K562 (cell line): ENCODE results near the gene SGSH. TPM values are rescaled to one million over a fixed set of nuclear protein-coding genes. Genes with fewer than 3 reads are reported as not detected.

Experiments used
- ATAC-seq: fragments of 200-7000 bp; cut with Tn5 transposase; 3 replicates; pipeline ENCODE4 v1.9.1; 2020; ENCODE audit warnings: moderate library complexity
- BruUV-seq: library from RNA; stranded (reverse); fragments of 400-500 nt; replicated peaks from 2 replicates; lab custom pipeline; 2021; lab: Mats Ljungman, UMichigan
- CTCF ChIA-PET: fragments of 300-600 bp; formaldehyde crosslinking; extraction: SDS; loops from one replicate; lab custom pipeline; 2021; ENCODE audit warnings: low intra/inter-chr PET ratio; lab: Yijun Ruan, JAX
- POLR2A ChIA-PET: fragments of 300-600, 350-650 bp; sonication (Branson Sonifier 250); formaldehyde crosslinking; extraction: SDS; loops from one replicate; lab custom pipeline; 2021; ENCODE audit warnings: antibody characterized with exemption, inconsistent platforms; lab: Yijun Ruan, JAX
- DNase-seq, 4 experiments: peaks; one replicate each; pipeline versions ENCODE4 v3.0.0 to v3.0.0-alpha.2; 2011 to 2018; ENCODE audit warnings: low spot score in 3 of 4, mixed read lengths in 3 of 4; ENCODE audit errors: extremely low read depth in 1 of 4
- FAIRE-seq: peaks from 2 replicates; lab custom pipeline; 2011; peaks lifted over from hg19 to GRCh38; lab: Jason Lieb, UNC
- H2AFZ ChIP-seq: 2 replicates; pipeline ENCODE4 v1.6.0; 2011; ENCODE audit warnings: low read depth, low read length, control low read depth, inconsistent platforms
- H3K27ac ChIP-seq: fragments of 200-600 bp; 3 replicates; pipeline ENCODE4 v1.8.0; 2011; ENCODE audit warnings: low read depth, mild to moderate bottlenecking, control low read depth, inconsistent platforms, low read length, moderate library complexity, mixed read lengths; ENCODE audit errors: extremely low read depth
- H3K27me3 ChIP-seq, 2 experiments: fragments of 300-600 bp in 1 of 2; 2 replicates in 1 of 2; 3 replicates in 1 of 2; pipeline versions ENCODE4 v1.6.0 to v1.8.0; 2011; ENCODE audit warnings: inconsistent platforms in 2 of 2, low read length in 2 of 2, mild to moderate bottlenecking in 1 of 2, mixed read lengths in 1 of 2, moderate library complexity in 1 of 2; ENCODE audit not compliant: control insufficient read depth in 2 of 2, insufficient read depth in 2 of 2
- H3K36me3 ChIP-seq: fragments of 300-600 bp; 3 replicates; pipeline ENCODE4 v1.8.0; 2011; ENCODE audit warnings: mild to moderate bottlenecking, low read length, inconsistent platforms; ENCODE audit not compliant: control insufficient read depth, insufficient read depth
- H3K4me1 ChIP-seq, 2 experiments: fragments of 200-600 bp in 1 of 2; replicated peaks in 1 of 2; 2 replicates in 1 of 2; 3 replicates in 1 of 2; pipeline versions ENCODE4 v1.5.1 to v1.8.0; 2011; ENCODE audit warnings: inconsistent platforms in 2 of 2, low read length in 2 of 2, mild to moderate bottlenecking in 1 of 2, mixed read lengths in 1 of 2, moderate library complexity in 1 of 2; ENCODE audit not compliant: control insufficient read depth in 2 of 2, insufficient read depth in 2 of 2
- H3K4me2 ChIP-seq: 2 replicates; pipeline ENCODE4 v1.6.1; 2011; ENCODE audit warnings: low read length, control low read depth, inconsistent platforms, mixed read lengths; ENCODE audit not compliant: insufficient read depth
- H3K4me3 ChIP-seq: fragments of 200-600 bp; sonication (generic), shearing (Covaris generic); 2 replicates; pipeline ENCODE4 v1.5.1; 2016; ENCODE audit warnings: control low read depth, inconsistent platforms
- H3K79me2 ChIP-seq: fragments of 200-600 bp; 3 replicates; pipeline ENCODE4 v1.8.0; 2011; ENCODE audit warnings: low read length, inconsistent platforms; ENCODE audit not compliant: control insufficient read depth, insufficient read depth
- H3K9ac ChIP-seq, 2 experiments: 2 replicates each; pipeline versions ENCODE4 v1.6.0 to v1.6.1; 2011; ENCODE audit warnings: low read depth in 2 of 2, low read length in 2 of 2, control low read depth in 1 of 2, inconsistent platforms in 1 of 2, mild to moderate bottlenecking in 1 of 2, mixed read lengths in 1 of 2; ENCODE audit not compliant: insufficient read depth in 1 of 2
- H3K9me1 ChIP-seq: one replicate; pipeline ENCODE4 v1.6.0; 2011; ENCODE audit warnings: inconsistent platforms, mild to moderate bottlenecking, low read length, moderate library complexity; ENCODE audit not compliant: control insufficient read depth, insufficient read depth
- H3K9me3 ChIP-seq: replicated peaks from 2 replicates; pipeline ENCODE4 v1.5.1; 2011; ENCODE audit warnings: low read depth, low read length, inconsistent platforms; ENCODE audit not compliant: control insufficient read depth, insufficient read depth
- H4K20me1 ChIP-seq: replicated peaks from 2 replicates; pipeline ENCODE4 v1.6.1; 2011; ENCODE audit warnings: low read length, inconsistent platforms, mixed read lengths; ENCODE audit not compliant: control insufficient read depth, insufficient read depth
- ARID2 ChIP-seq: fragments of 450-650 bp; IDR thresholded peaks from 2 replicates; pipeline ENCODE4 v1.6.1; 2017; ENCODE audit warnings: antibody characterized with exemption, mild to moderate bottlenecking
- CXXC5 ChIP-seq: fragments of 250-450 bp; sonication (Bioruptor Pico); IDR thresholded peaks from 2 replicates; pipeline ENCODE4 v1.8.0; 2022; ENCODE audit warnings: inconsistent platforms, mild to moderate bottlenecking, moderate library complexity
- E2F6 ChIP-seq, 2 experiments: IDR thresholded peaks; 2 replicates each; pipeline ENCODE4 v1.6.1; 2011; ENCODE audit warnings: borderline replicate concordance in 1 of 2, control low read depth in 1 of 2, low read depth in 1 of 2, low read length in 1 of 2, mild to moderate bottlenecking in 1 of 2, mixed read lengths in 1 of 2, moderate library complexity in 1 of 2; ENCODE audit not compliant: insufficient read depth in 1 of 2, insufficient read length in 1 of 2, poor library complexity in 1 of 2, severe bottlenecking in 1 of 2; ENCODE audit errors: extremely low read depth in 1 of 2
- EWSR1 ChIP-seq: fragments of 450-650 bp; IDR thresholded peaks from 2 replicates; pipeline ENCODE4 v1.6.1; 2018; ENCODE audit warnings: borderline replicate concordance, mild to moderate bottlenecking, low read depth, moderate library complexity; ENCODE audit not compliant: partially characterized antibody
- FOXM1 ChIP-seq, 2 experiments: fragments of 450-650 bp in 1 of 2; sonication (generic) in 1 of 2; formaldehyde crosslinking in 1 of 2; IDR thresholded peaks; 2 replicates each; pipeline versions ENCODE4 v1.6.1 to v1.9.0; 2017 to 2022; ENCODE audit warnings: low read depth in 2 of 2, mild to moderate bottlenecking in 2 of 2, missing genetic modification reagents in 1 of 2, moderate library complexity in 1 of 2
- HINFP ChIP-seq: fragments of 450-650 bp; conservative IDR thresholded peaks from 2 replicates; pipeline ENCODE4 v1.6.1; 2016; ENCODE audit warnings: missing genetic modification characterization, low read depth, mild to moderate bottlenecking, control low read depth, missing compliant biosample characterization
- KAT2B ChIP-seq: IDR thresholded peaks from one replicate; pipeline ENCODE4 v1.6.1; 2012; ENCODE audit warnings: low read depth, mild to moderate bottlenecking, control low read depth, inconsistent platforms, low read length, moderate library complexity
- POLR3G ChIP-seq: IDR thresholded peaks from 2 replicates; pipeline ENCODE4 v1.6.1; 2011; ENCODE audit not compliant: insufficient read length, insufficient replicate concordance; ENCODE audit errors: extremely low read depth
- PTTG1 ChIP-seq: fragments of 450-650 bp; IDR thresholded peaks from 2 replicates; pipeline ENCODE4 v1.6.1; 2016; ENCODE audit warnings: low read depth, mild to moderate bottlenecking, missing genetic modification characterization, missing compliant biosample characterization
- SREBF2 ChIP-seq: sonication (generic); formaldehyde crosslinking; IDR thresholded peaks from 2 replicates; pipeline ENCODE4 v1.4.0; 2020; ENCODE audit warnings: mild to moderate bottlenecking, missing genetic modification reagents
- ZBTB34 ChIP-seq: fragments of 250-450 bp; sonication (Bioruptor Pico); IDR thresholded peaks from 2 replicates; pipeline ENCODE4 v1.8.0; 2021; ENCODE audit warnings: mild to moderate bottlenecking, moderate library complexity
- WGBS: fragments of 100-300 bp; shearing (Covaris generic); methylation state at CpG from one replicate; pipeline ENCODE4 v1.1.6; 2016; ENCODE audit warnings: low coverage, mixed read lengths; ENCODE audit not compliant: insufficient coverage; ENCODE audit errors: missing lambda C conversion rate; 5-methylcytosine and 5-hydroxymethylcytosine counted together
- in situ Hi-C: fragments of 300-500 bp; cut with MboI; formaldehyde crosslinking; loops from 4 replicates; pipeline ENCODE4 v1.15.0; 2018; ENCODE audit warnings: inconsistent platforms, mixed read lengths
- intact Hi-C: fragments of 100-400 bp; cut with micrococcal nuclease; formaldehyde crosslinking; loops from 2 replicates; pipeline ENCODE4 v1.14.2; 2022
- polyA plus RNA-seq, 8 experiments: library from polyadenylated mRNA; depleted of rRNA in 4 of 8; stranded (reverse) in 5 of 8; unstranded in 3 of 8; fragments of >200 nt; fragmentation: Nextera tagmentation in 2 of 8; fragmentation: Illumina TruSeq in 1 of 8; extraction: Ambion mirVana in 2 of 8; extraction: Trizol in 1 of 8; gene quantifications; 2 replicates each; pipeline versions ENCODE4 v1.2.1 to v1.2.3, GENCODE V29; 2011 to 2014; ENCODE audit warnings: inconsistent platforms in 1 of 8, missing spikeins in 1 of 8
- total RNA-seq, 7 experiments: library from RNA; depleted of rRNA in 6 of 7; stranded (reverse); fragments of >200 nt in 6 of 7; fragmentation: Illumina TruSeq in 2 of 7; extraction: Trizol in 2 of 7; gene quantifications; 2 replicates each; pipeline versions ENCODE4 v1.2.1 to v1.2.3, GENCODE V29; 2011 to 2021; ENCODE audit warnings: low replicate concordance in 1 of 7
- TF ChIP-seq, protein P1 (sequence below): fragments of 250-450 bp; sonication (Bioruptor Pico); IDR thresholded peaks from 2 replicates; pipeline ENCODE4 v1.5.1; 2021; ENCODE audit warnings: mild to moderate bottlenecking

The SGSH gene
- total and polyA plus RNA-seq, 9 of the 15 experiments (the other 6 are each of a cell fraction or from before 2014, with no cell fraction given): 0.25 to 15.7 (median 4.9) TPM

GRCh38 chr17:80210348-80211108, 9.6 kb downstream of the SGSH start:
- Histone ChIP-seq H3K9me3 (no peaks in the 10 kb centered on the region), H3K36me3 (peaks cover 32% of the 10 kb centered on the region; the same call in 1 of the 3 replicates), H3K27me3 (no peaks in the 10 kb centered on the region), H3K4me2 (no peak overlapping the region), H3K4me3 (no peak overlapping the region), H3K9me1 (no peaks in the 10 kb centered on the region), H2AFZ (no peak overlapping the region), H3K27ac (no peak overlapping the region), H3K9ac (no peak overlapping the region), H3K4me1 (peaks cover 0 to 19% of the 10 kb centered on the region in 2 experiments; a peak in 2 of 5 replicates), H4K20me1 (no peaks in the 10 kb centered on the region), H3K79me2 (no peaks in the 10 kb centered on the region)
- DNase-seq: no peak
- no peak for FAIRE-seq
- intact Hi-C loops: no loop called here
- no peak for ATAC-seq
- no peak for TF ChIP-seq E2F6 (IDR thresholded peaks at IDR 0.05; ENCODE audit: borderline replicate concordance in 1 of 2, extremely low read depth in 1 of 2, insufficient read depth in 1 of 2, insufficient read length in 1 of 2, low read depth in 1 of 2, low read length in 1 of 2, poor library complexity in 1 of 2, severe bottlenecking in 1 of 2)
- no peak for TF ChIP-seq HINFP
- TF ChIP-seq, protein P1, sequence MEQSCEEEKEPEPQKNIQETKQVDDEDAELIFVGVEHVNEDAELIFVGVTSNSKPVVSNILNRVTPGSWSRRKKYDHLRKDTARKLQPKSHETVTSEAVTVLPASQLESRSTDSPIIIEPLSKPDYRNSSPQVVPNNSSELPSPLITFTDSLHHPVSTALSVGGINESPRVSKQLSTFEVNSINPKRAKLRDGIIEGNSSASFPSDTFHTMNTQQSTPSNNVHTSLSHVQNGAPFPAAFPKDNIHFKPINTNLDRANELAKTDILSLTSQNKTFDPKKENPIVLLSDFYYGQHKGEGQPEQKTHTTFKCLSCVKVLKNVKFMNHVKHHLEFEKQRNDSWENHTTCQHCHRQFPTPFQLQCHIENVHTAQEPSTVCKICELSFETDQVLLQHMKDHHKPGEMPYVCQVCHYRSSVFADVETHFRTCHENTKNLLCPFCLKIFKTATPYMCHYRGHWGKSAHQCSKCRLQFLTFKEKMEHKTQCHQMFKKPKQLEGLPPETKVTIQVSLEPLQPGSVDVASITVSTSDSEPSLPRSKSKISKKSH (CRISPR knock-in tag): no peak
- TF ChIP-seq EWSR1: no peak
- TF ChIP-seq ZBTB34: no peak
- no peak for TF ChIP-seq SREBF2 (CRISPR knock-in tag)
- TF ChIP-seq CXXC5 (CRISPR knock-in tag): no peak
- TF ChIP-seq FOXM1 (IDR thresholded peaks at IDR 0.05; ENCODE audit: low read depth): no peak
- TF ChIP-seq FOXM1 (CRISPR knock-in tag; IDR thresholded peaks at IDR 0.05; ENCODE audit: low read depth): no peak
- no peak for TF ChIP-seq PTTG1
- no peak for TF ChIP-seq ARID2
- TF ChIP-seq POLR3G: no peak
- TF ChIP-seq KAT2B: no peak
- ChIA-PET POLR2A (interaction anchor here (0.5 to 1.4 kb wide), 3 partner anchors 10 to 42 kb away, joined by 3 to 4 read pairs (median 3); no protein-coding TSS in a partner anchor), CTCF (no interaction called here)
- WGBS: 95% methylated on average over 21 of the region's 47 CpGs
- BruUV-seq: no TSS peak
- in situ Hi-C loops: no loop called here
